K562 (cell line): ENCODE results near the gene LILRB3. TPM values are rescaled to one million over a fixed set of nuclear protein-coding genes. Genes with fewer than 3 reads are reported as not detected.
A peak's percentile ranks its signal among the peaks of the same experiment; 100 is the strongest.

ENCODE experiments used
- ATF1 ChIP-seq, 2 experiments: fragments of 450-650 bp in 1 of 2; IDR thresholded peaks; 2 replicates each; pipeline ENCODE4 v1.6.1; 2016; ENCODE audit warnings: missing compliant biosample characterization in 1 of 2, missing genetic modification characterization in 1 of 2
- HNRNPUL1 ChIP-seq: fragments of 200-400 bp; formaldehyde crosslinking; IDR thresholded peaks from 2 replicates; pipeline ENCODE4 v1.6.1; 2017; ENCODE audit warnings: low read length
- MAZ ChIP-seq, 2 experiments: fragments of 450-650 bp in 1 of 2; sonication (generic) in 1 of 2; formaldehyde crosslinking; IDR thresholded peaks in 1 of 2; conservative IDR thresholded peaks in 1 of 2; 2 replicates each; pipeline versions ENCODE4 v1.4.0 to v1.5.0; 2020; ENCODE audit warnings: mild to moderate bottlenecking in 1 of 2, missing genetic modification reagents in 1 of 2
- MEF2A ChIP-seq: IDR thresholded peaks from 2 replicates; pipeline ENCODE4 v1.6.1; 2011; ENCODE audit warnings: low read depth, mild to moderate bottlenecking, low read length, moderate library complexity; ENCODE audit not compliant: control insufficient read depth
- MXI1 ChIP-seq: IDR thresholded peaks from 2 replicates; pipeline ENCODE4 v1.6.1; 2011; ENCODE audit warnings: low read depth, mild to moderate bottlenecking, improper control_type of control experiment, low read length
- POLR2AphosphoS2 ChIP-seq: IDR thresholded peaks from 2 replicates; pipeline ENCODE4 v1.6.1; 2012; ENCODE audit warnings: low read length, improper control_type of control experiment
- RNF2 ChIP-seq: sonication (generic); IDR thresholded peaks from 2 replicates; pipeline ENCODE4 v1.6.1; 2016
- SMARCC2 ChIP-seq: fragments of 450-650 bp; IDR thresholded peaks from 2 replicates; pipeline ENCODE4 v1.6.1; 2017; ENCODE audit warnings: antibody characterized with exemption, moderate library complexity, mild to moderate bottlenecking, low read depth
- SP1 ChIP-seq: sonication (generic); formaldehyde crosslinking; IDR thresholded peaks from 2 replicates; pipeline ENCODE4 v1.8.1; 2022; ENCODE audit warnings: mild to moderate bottlenecking, missing genetic modification reagents
- SREBF1 ChIP-seq: fragments of 150-350 bp; IDR thresholded peaks from 2 replicates; pipeline ENCODE4 v1.6.1; 2014; ENCODE audit warnings: antibody characterized with exemption, low read depth, low read length, borderline replicate concordance
- TAF1 ChIP-seq: IDR thresholded peaks from 2 replicates; pipeline ENCODE4 v1.6.1; 2011; ENCODE audit warnings: mild to moderate bottlenecking, low read length, moderate library complexity; ENCODE audit not compliant: insufficient read depth, control insufficient read depth, severe bottlenecking; ENCODE audit errors: extremely low read depth
- TAL1 ChIP-seq: fragments of 450-650 bp; IDR thresholded peaks from 2 replicates; pipeline ENCODE4 v1.6.1; 2016; ENCODE audit warnings: mild to moderate bottlenecking
- ZNF41 ChIP-seq: fragments of 250-450 bp; sonication (Bioruptor Pico); conservative IDR thresholded peaks from 2 replicates; pipeline ENCODE4 v1.4.0; 2020; ENCODE audit warnings: mild to moderate bottlenecking
- ZNF445 ChIP-seq: fragments of 250-450 bp; sonication (Bioruptor Pico); IDR thresholded peaks from 2 replicates; pipeline ENCODE4 v1.4.0; 2020; ENCODE audit warnings: low read depth, mild to moderate bottlenecking, moderate library complexity
- polyA plus RNA-seq, 8 experiments: library from polyadenylated mRNA; depleted of rRNA in 4 of 8; stranded (reverse) in 5 of 8; unstranded in 3 of 8; fragments of >200 nt; fragmentation: Nextera tagmentation in 2 of 8; fragmentation: Illumina TruSeq in 1 of 8; extraction: Ambion mirVana in 2 of 8; extraction: Trizol in 1 of 8; gene quantifications; 2 replicates each; pipeline versions ENCODE4 v1.2.1 to v1.2.3, GENCODE V29; 2011 to 2014; ENCODE audit warnings: inconsistent platforms in 1 of 8, missing spikeins in 1 of 8
- total RNA-seq, 7 experiments: library from RNA; depleted of rRNA in 6 of 7; stranded (reverse); fragments of >200 nt in 6 of 7; fragmentation: Illumina TruSeq in 2 of 7; extraction: Trizol in 2 of 7; gene quantifications; 2 replicates each; pipeline versions ENCODE4 v1.2.1 to v1.2.3, GENCODE V29; 2011 to 2021; ENCODE audit warnings: low replicate concordance in 1 of 7
- TF ChIP-seq, protein P1 (sequence below): sonication (generic); IDR thresholded peaks from 2 replicates; pipeline ENCODE4 v1.6.1; 2016
- TF ChIP-seq, protein P2 (sequence below): fragments of 450-650 bp; IDR thresholded peaks from 2 replicates; pipeline ENCODE4 v1.6.1; 2016; ENCODE audit warnings: mild to moderate bottlenecking, moderate library complexity

The LILRB3 gene
- total and polyA plus RNA-seq, 9 of the 15 experiments (the other 6 are each of a cell fraction or from before 2014, with no cell fraction given): 0.01 to 0.09 TPM; not detected in 7

DNA sequence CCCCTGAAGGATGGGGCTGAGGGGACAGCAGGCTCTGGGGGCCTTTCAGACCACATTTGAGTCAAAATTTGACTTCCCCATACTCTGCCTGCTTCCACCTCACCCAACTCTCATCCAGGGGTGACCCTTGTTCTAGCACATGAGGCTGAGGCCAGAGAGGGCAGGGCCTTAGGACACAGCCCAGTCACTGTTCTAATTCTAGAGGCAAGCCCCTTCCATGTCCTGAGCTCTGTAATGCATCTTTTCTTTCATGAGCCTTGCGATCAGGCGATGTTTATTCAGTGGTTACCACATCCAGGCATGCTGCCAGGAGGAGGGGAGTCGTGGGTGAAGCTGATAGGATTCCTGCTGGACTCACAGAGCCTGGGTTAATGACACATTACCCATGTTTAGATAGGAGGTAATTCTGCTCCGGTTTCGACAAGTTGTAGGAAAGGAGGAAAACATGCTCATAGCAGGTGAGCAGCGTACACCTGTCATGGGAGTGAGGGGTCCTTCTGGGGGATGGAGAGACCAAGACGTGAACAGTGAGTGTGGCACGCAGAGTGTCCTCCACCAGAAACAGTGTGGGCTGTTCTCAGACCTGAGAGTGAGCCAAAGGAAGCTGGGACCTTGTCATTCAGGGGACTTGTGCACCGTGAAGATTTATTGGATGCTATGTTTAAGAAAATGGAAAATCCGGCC lies 12.9 kb downstream of the LILRB3 start (continued):
- TF ChIP-seq, protein P1, sequence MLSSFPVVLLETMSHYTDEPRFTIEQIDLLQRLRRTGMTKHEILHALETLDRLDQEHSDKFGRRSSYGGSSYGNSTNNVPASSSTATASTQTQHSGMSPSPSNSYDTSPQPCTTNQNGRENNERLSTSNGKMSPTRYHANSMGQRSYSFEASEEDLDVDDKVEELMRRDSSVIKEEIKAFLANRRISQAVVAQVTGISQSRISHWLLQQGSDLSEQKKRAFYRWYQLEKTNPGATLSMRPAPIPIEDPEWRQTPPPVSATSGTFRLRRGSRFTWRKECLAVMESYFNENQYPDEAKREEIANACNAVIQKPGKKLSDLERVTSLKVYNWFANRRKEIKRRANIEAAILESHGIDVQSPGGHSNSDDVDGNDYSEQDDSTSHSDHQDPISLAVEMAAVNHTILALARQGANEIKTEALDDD: peak; percentile 99
- TF ChIP-seq SP1 (CRISPR knock-in tag) (peak; percentile 38; the same call in 1 of the 2 replicates), RNF2 (peak; percentile 55; the same call in 1 of the 2 replicates), ATF1 (CRISPR knock-in tag; IDR thresholded peaks at IDR 0.05) (no peak), ATF1 (tag; IDR thresholded peaks at IDR 0.05) (no peak), HNRNPUL1 (peak; percentile 65; the same call in 1 of the 2 replicates), SMARCC2 (0 out of 2 replicates have a peak, but pooled peaks have one; percentile 25), TAL1 (peak; percentile 71), MXI1 (no peak), ZNF445 (CRISPR knock-in tag) (no peak), POLR2AphosphoS2 (0 out of 2 replicates have a peak, but pooled peaks have one; percentile 58), SREBF1 (peak; percentile 49; the same call in 1 of the 2 replicates), TAF1 (peak; percentile 30), ZNF41 (CRISPR knock-in tag) (no peak), MEF2A (0 out of 2 replicates have a peak, but pooled peaks have one; percentile 61), MAZ (CRISPR knock-in tag; conservative IDR thresholded peaks at IDR 0.05 in 1 of 2, IDR thresholded peaks at IDR 0.05 in 1 of 2) (peak; percentile 23 to 52; a peak in 1 of 4 replicates)
- TF ChIP-seq, protein P2, sequence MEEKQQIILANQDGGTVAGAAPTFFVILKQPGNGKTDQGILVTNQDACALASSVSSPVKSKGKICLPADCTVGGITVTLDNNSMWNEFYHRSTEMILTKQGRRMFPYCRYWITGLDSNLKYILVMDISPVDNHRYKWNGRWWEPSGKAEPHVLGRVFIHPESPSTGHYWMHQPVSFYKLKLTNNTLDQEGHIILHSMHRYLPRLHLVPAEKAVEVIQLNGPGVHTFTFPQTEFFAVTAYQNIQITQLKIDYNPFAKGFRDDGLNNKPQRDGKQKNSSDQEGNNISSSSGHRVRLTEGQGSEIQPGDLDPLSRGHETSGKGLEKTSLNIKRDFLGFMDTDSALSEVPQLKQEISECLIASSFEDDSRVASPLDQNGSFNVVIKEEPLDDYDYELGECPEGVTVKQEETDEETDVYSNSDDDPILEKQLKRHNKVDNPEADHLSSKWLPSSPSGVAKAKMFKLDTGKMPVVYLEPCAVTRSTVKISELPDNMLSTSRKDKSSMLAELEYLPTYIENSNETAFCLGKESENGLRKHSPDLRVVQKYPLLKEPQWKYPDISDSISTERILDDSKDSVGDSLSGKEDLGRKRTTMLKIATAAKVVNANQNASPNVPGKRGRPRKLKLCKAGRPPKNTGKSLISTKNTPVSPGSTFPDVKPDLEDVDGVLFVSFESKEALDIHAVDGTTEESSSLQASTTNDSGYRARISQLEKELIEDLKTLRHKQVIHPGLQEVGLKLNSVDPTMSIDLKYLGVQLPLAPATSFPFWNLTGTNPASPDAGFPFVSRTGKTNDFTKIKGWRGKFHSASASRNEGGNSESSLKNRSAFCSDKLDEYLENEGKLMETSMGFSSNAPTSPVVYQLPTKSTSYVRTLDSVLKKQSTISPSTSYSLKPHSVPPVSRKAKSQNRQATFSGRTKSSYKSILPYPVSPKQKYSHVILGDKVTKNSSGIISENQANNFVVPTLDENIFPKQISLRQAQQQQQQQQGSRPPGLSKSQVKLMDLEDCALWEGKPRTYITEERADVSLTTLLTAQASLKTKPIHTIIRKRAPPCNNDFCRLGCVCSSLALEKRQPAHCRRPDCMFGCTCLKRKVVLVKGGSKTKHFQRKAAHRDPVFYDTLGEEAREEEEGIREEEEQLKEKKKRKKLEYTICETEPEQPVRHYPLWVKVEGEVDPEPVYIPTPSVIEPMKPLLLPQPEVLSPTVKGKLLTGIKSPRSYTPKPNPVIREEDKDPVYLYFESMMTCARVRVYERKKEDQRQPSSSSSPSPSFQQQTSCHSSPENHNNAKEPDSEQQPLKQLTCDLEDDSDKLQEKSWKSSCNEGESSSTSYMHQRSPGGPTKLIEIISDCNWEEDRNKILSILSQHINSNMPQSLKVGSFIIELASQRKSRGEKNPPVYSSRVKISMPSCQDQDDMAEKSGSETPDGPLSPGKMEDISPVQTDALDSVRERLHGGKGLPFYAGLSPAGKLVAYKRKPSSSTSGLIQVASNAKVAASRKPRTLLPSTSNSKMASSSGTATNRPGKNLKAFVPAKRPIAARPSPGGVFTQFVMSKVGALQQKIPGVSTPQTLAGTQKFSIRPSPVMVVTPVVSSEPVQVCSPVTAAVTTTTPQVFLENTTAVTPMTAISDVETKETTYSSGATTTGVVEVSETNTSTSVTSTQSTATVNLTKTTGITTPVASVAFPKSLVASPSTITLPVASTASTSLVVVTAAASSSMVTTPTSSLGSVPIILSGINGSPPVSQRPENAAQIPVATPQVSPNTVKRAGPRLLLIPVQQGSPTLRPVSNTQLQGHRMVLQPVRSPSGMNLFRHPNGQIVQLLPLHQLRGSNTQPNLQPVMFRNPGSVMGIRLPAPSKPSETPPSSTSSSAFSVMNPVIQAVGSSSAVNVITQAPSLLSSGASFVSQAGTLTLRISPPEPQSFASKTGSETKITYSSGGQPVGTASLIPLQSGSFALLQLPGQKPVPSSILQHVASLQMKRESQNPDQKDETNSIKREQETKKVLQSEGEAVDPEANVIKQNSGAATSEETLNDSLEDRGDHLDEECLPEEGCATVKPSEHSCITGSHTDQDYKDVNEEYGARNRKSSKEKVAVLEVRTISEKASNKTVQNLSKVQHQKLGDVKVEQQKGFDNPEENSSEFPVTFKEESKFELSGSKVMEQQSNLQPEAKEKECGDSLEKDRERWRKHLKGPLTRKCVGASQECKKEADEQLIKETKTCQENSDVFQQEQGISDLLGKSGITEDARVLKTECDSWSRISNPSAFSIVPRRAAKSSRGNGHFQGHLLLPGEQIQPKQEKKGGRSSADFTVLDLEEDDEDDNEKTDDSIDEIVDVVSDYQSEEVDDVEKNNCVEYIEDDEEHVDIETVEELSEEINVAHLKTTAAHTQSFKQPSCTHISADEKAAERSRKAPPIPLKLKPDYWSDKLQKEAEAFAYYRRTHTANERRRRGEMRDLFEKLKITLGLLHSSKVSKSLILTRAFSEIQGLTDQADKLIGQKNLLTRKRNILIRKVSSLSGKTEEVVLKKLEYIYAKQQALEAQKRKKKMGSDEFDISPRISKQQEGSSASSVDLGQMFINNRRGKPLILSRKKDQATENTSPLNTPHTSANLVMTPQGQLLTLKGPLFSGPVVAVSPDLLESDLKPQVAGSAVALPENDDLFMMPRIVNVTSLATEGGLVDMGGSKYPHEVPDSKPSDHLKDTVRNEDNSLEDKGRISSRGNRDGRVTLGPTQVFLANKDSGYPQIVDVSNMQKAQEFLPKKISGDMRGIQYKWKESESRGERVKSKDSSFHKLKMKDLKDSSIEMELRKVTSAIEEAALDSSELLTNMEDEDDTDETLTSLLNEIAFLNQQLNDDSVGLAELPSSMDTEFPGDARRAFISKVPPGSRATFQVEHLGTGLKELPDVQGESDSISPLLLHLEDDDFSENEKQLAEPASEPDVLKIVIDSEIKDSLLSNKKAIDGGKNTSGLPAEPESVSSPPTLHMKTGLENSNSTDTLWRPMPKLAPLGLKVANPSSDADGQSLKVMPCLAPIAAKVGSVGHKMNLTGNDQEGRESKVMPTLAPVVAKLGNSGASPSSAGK: no peak; the same call in 1 of the 2 replicates
